HepG2 (cell line): ENCODE measurements around the gene C5orf15. TPM values are rescaled to one million over a fixed set of nuclear protein-coding genes. Genes with fewer than 3 reads are reported as not detected.

Source experiments
- AGO2 ChIP-seq: fragments of 200-400 bp; formaldehyde crosslinking; optimal IDR thresholded peaks from 2 replicates; pipeline ENCODE3; 2017; ENCODE audit warnings: mild to moderate bottlenecking, low read depth, low read length, moderate library complexity
- ARID2 ChIP-seq: sonication (generic); formaldehyde crosslinking; IDR thresholded peaks from 2 replicates; pipeline ENCODE4 v1.8.1; 2022; ENCODE audit warnings: mild to moderate bottlenecking, missing genetic modification reagents, borderline replicate concordance
- ATM ChIP-seq: fragments of 450-650 bp; IDR thresholded peaks from 2 replicates; pipeline ENCODE4 v1.7.1; 2017; ENCODE audit warnings: mild to moderate bottlenecking, borderline replicate concordance
- BCL6 ChIP-seq: IDR thresholded peaks from 2 replicates; pipeline ENCODE4 v1.6.1; 2016; ENCODE audit warnings: missing genetic modification reagents, missing compliant biosample characterization
- ELF3 ChIP-seq: IDR thresholded peaks from 2 replicates; pipeline ENCODE4 v1.6.1; 2016; ENCODE audit warnings: missing genetic modification reagents, missing compliant biosample characterization
- HNF4A ChIP-seq: sonication (generic); formaldehyde crosslinking; IDR thresholded peaks from 2 replicates; pipeline ENCODE4 v1.4.0; 2020; ENCODE audit warnings: missing genetic modification reagents
- KLF16 ChIP-seq, 2 experiments: sonication (generic) in 1 of 2; formaldehyde crosslinking in 1 of 2; IDR thresholded peaks; 2 replicates each; pipeline versions ENCODE4 v1.6.1 to v1.8.0; 2016 to 2023; ENCODE audit warnings: missing genetic modification reagents in 2 of 2, missing compliant biosample characterization in 1 of 2
- MAFK ChIP-seq, 2 experiments: IDR thresholded peaks in 1 of 2; conservative IDR thresholded peaks in 1 of 2; 2 replicates each; pipeline ENCODE4 v1.6.1; 2011; ENCODE audit warnings: improper control_type of control experiment in 2 of 2, low read length in 2 of 2
- MXD3 ChIP-seq: IDR thresholded peaks from 2 replicates; pipeline ENCODE4 v1.6.1; 2016; ENCODE audit warnings: mild to moderate bottlenecking, missing biosample characterization, missing genetic modification reagents
- NKX3-1 ChIP-seq: sonication (generic); formaldehyde crosslinking; IDR thresholded peaks from 2 replicates; pipeline ENCODE4 v1.5.0; 2020; ENCODE audit warnings: missing genetic modification reagents
- NRL ChIP-seq: sonication (generic); formaldehyde crosslinking; IDR thresholded peaks from 2 replicates; pipeline ENCODE4 v1.5.0; 2020; ENCODE audit warnings: missing genetic modification reagents, mild to moderate bottlenecking, moderate library complexity, borderline replicate concordance
- PRPF4 ChIP-seq: fragments of 200-400 bp; formaldehyde crosslinking; IDR thresholded peaks from 2 replicates; pipeline ENCODE4 v1.6.1; 2016; ENCODE audit warnings: low read length, low read depth; ENCODE audit not compliant: poor library complexity, severe bottlenecking
- SPEN ChIP-seq: sonication (generic); formaldehyde crosslinking; IDR thresholded peaks from 2 replicates; pipeline ENCODE4 v1.5.1; 2020; ENCODE audit warnings: low read depth, mild to moderate bottlenecking, missing genetic modification reagents
- STAG1 ChIP-seq: sonication (generic); formaldehyde crosslinking; IDR thresholded peaks from 2 replicates; pipeline ENCODE4 v1.4.0; 2020; ENCODE audit warnings: missing genetic modification reagents
- TFAP4 ChIP-seq: sonication (generic); IDR thresholded peaks from 2 replicates; pipeline ENCODE4 v1.6.1; 2016; ENCODE audit warnings: low read depth, borderline replicate concordance
- TOPORS ChIP-seq: sonication (generic); formaldehyde crosslinking; IDR thresholded peaks from 2 replicates; pipeline ENCODE4 v1.8.0; 2023; ENCODE audit warnings: mild to moderate bottlenecking, missing genetic modification reagents
- ZIK1 ChIP-seq: sonication (generic); formaldehyde crosslinking; IDR thresholded peaks from 2 replicates; pipeline ENCODE4 v1.5.0; 2020; ENCODE audit warnings: mild to moderate bottlenecking, low read depth, missing genetic modification reagents, borderline replicate concordance
- ZMYM2 ChIP-seq: sonication (generic); formaldehyde crosslinking; IDR thresholded peaks from 2 replicates; pipeline ENCODE4 v1.8.0; 2022; ENCODE audit warnings: mild to moderate bottlenecking, missing genetic modification reagents
- ZNF263 ChIP-seq: sonication (generic); formaldehyde crosslinking; IDR thresholded peaks from 2 replicates; pipeline ENCODE4 v1.4.0; 2020; ENCODE audit warnings: missing genetic modification reagents
- ZNF367 ChIP-seq: sonication (generic); formaldehyde crosslinking; IDR thresholded peaks from 2 replicates; pipeline ENCODE4 v1.4.0; 2020; ENCODE audit warnings: missing genetic modification reagents, borderline replicate concordance
- ZNF382 ChIP-seq: sonication (generic); formaldehyde crosslinking; IDR thresholded peaks from 2 replicates; pipeline ENCODE4 v1.5.0; 2020; ENCODE audit warnings: missing genetic modification reagents, mild to moderate bottlenecking, borderline replicate concordance
- ZNF432 ChIP-seq: sonication (generic); formaldehyde crosslinking; IDR thresholded peaks from 2 replicates; pipeline ENCODE4 v1.5.0; 2020; ENCODE audit warnings: missing genetic modification reagents, mild to moderate bottlenecking, borderline replicate concordance
- ZNF451 ChIP-seq: sonication (generic); formaldehyde crosslinking; IDR thresholded peaks from 2 replicates; pipeline ENCODE4 v1.5.0; 2020; ENCODE audit warnings: mild to moderate bottlenecking, missing genetic modification reagents
- ZNF747 ChIP-seq: sonication (generic); formaldehyde crosslinking; IDR thresholded peaks from 2 replicates; pipeline ENCODE4 v1.8.1; 2023; ENCODE audit warnings: missing genetic modification reagents, mild to moderate bottlenecking, borderline replicate concordance
- ZNF788 ChIP-seq: sonication (generic); formaldehyde crosslinking; IDR thresholded peaks from 2 replicates; pipeline ENCODE4 v1.5.0; 2020; ENCODE audit warnings: mild to moderate bottlenecking, missing genetic modification reagents, borderline replicate concordance
- ZNF850 ChIP-seq: sonication (generic); formaldehyde crosslinking; conservative IDR thresholded peaks from 2 replicates; pipeline ENCODE4 v1.9.0; 2021; ENCODE audit warnings: mild to moderate bottlenecking, missing genetic modification reagents
- ZNF879 ChIP-seq: sonication (generic); formaldehyde crosslinking; IDR thresholded peaks from 2 replicates; pipeline ENCODE4 v1.8.1; 2023; ENCODE audit warnings: missing genetic modification reagents
- ZSCAN20 ChIP-seq: sonication (generic); formaldehyde crosslinking; IDR thresholded peaks from 2 replicates; pipeline ENCODE4 v1.4.0; 2020; ENCODE audit warnings: missing genetic modification reagents, mild to moderate bottlenecking, borderline replicate concordance
- polyA plus RNA-seq, 8 experiments: library from polyadenylated mRNA; depleted of rRNA in 3 of 8; stranded (reverse) in 7 of 8; unstranded in 1 of 8; fragments of >200 nt; fragmentation: Illumina TruSeq in 4 of 8; extraction: Trizol in 4 of 8; gene quantifications; 2 replicates each; pipeline versions ENCODE4 v1.2.1 to v1.2.3, GENCODE V29; 2011 to 2016; ENCODE audit warnings: low read depth in 4 of 8, missing spikeins in 1 of 8, mixed read lengths in 1 of 8; ENCODE audit not compliant: insufficient read depth in 1 of 8
- total RNA-seq, 5 experiments: library from RNA; depleted of rRNA; stranded (reverse); fragments of >200 nt; fragmentation: Illumina TruSeq; extraction: Trizol; gene quantifications; 2 replicates each; pipeline ENCODE4 v1.2.3, GENCODE V29; 2016; ENCODE audit warnings: low read depth in 1 of 5
- TF ChIP-seq, protein P1 (sequence below): sonication (generic); formaldehyde crosslinking; IDR thresholded peaks from 2 replicates; pipeline ENCODE4 v1.5.0; 2020; ENCODE audit warnings: mild to moderate bottlenecking, missing genetic modification reagents

The C5orf15 gene
- total and polyA plus RNA-seq, 2 of the 13 experiments (the other 11 are each of a cell fraction or from before 2014, with no cell fraction given) = 58.5 to 82.7 TPM

GRCh38 chr5:134000091-134000511 lies 31.7 kb upstream of the C5orf15 start (continued):
- TF ChIP-seq, protein P1, sequence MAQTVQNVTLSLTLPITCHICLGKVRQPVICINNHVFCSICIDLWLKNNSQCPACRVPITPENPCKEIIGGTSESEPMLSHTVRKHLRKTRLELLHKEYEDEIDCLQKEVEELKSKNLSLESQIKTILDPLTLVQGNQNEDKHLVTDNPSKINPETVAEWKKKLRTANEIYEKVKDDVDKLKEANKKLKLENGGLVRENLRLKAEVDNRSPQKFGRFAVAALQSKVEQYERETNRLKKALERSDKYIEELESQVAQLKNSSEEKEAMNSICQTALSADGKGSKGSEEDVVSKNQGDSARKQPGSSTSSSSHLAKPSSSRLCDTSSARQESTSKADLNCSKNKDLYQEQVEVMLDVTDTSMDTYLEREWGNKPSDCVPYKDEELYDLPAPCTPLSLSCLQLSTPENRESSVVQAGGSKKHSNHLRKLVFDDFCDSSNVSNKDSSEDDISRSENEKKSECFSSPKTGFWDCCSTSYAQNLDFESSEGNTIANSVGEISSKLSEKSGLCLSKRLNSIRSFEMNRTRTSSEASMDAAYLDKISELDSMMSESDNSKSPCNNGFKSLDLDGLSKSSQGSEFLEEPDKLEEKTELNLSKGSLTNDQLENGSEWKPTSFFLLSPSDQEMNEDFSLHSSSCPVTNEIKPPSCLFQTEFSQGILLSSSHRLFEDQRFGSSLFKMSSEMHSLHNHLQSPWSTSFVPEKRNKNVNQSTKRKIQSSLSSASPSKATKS = no peak
- TF ChIP-seq STAG1 (CRISPR knock-in tag) = no peak
- no peak for TF ChIP-seq ZNF263 (CRISPR knock-in tag)
- no peak for TF ChIP-seq ZNF788 (CRISPR knock-in tag)
- TF ChIP-seq MXD3 = no peak
- TF ChIP-seq AGO2 = peak; percentile 46
- TF ChIP-seq ZIK1 = no peak
- no peak for TF ChIP-seq ZNF382 (CRISPR knock-in tag)
- TF ChIP-seq KLF16 (CRISPR knock-in tag; IDR thresholded peaks at IDR 0.05) = no peak
- no peak for TF ChIP-seq ZNF850
- TF ChIP-seq ZNF747 (CRISPR knock-in tag) = no peak
- TF ChIP-seq HNF4A = no peak
- no peak for TF ChIP-seq ZNF451 (CRISPR knock-in tag)
- TF ChIP-seq ELF3 (CRISPR knock-in tag) = no peak
- TF ChIP-seq TOPORS = no peak
- no peak for TF ChIP-seq ZSCAN20 (CRISPR knock-in tag)
- TF ChIP-seq SPEN (CRISPR knock-in tag) = no peak
- TF ChIP-seq MAFK (conservative IDR thresholded peaks at IDR 0.05 in 1 of 2, IDR thresholded peaks at IDR 0.05 in 1 of 2; ENCODE audit: low read length in 2 of 2) = 0 out of 4 replicates have a peak, but pooled peaks of 1 of the 2 experiments have one; percentile 7
- TF ChIP-seq ARID2 = no peak
- no peak for TF ChIP-seq PRPF4
- TF ChIP-seq ATM = no peak
- TF ChIP-seq NRL (CRISPR knock-in tag) = 0 out of 2 replicates have a peak, but pooled peaks have one; percentile 28
- TF ChIP-seq ZNF432 (CRISPR knock-in tag) = no peak
- TF ChIP-seq BCL6 (CRISPR knock-in tag) = no peak
- no peak for TF ChIP-seq ZNF879 (CRISPR knock-in tag)
- peak; percentile 55; the same call in 1 of the 2 replicates for TF ChIP-seq ZMYM2 (CRISPR knock-in tag)
- TF ChIP-seq NKX3-1 (CRISPR knock-in tag) = no peak
- no peak for TF ChIP-seq ZNF367 (CRISPR knock-in tag)
- 0 out of 2 replicates have a peak, but pooled peaks have one; percentile 20 for TF ChIP-seq TFAP4
